Amniotic stem cell (primary cell): ENCODE measurements around the gene ATRNL1.

Experiments used
- DNase-seq: peaks from one replicate; lab custom pipeline; 2025; lab: John Stamatoyannopoulos, UW

The ATRNL1 gene

DNA sequence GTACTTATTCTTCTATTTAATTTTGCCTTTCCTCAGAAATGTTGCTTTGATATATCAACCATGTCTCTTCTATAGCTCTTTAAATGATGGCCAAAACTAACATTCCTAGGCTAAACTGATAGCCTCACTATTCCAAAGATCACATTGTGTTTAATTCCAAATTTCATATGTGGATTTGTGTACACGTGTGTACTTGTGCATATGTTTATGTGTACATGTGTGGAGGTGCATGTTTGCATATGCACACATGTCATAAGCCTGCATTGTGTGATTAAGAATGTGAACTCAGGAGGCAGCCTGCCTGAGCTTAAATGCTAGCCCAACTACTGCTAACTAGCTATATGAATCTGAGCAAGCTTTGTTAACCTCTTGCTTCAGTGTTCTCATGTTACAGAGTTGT, 753.4 kb downstream of the ATRNL1 start:
- DNase-seq, result no peak

DNA sequence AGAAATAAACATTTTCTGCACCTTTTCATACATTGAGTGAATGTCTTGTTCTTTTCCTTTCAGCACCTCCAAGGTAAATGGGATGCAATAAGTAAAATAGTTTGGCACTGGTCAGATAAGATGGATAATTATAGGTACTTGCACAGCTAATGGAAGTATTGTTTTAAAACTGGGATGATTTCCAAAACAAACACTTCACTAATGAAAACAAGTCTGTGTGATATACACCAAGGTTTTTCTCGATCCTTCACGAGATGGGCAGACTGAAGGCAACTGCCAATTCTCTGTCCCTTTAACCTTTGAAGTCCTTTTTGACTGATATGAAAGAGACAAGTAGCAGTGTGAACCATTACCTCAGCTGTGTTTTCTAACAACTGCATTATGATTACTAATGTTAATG, 756.0 kb downstream of the ATRNL1 start:
- no peak for DNase-seq

DNA sequence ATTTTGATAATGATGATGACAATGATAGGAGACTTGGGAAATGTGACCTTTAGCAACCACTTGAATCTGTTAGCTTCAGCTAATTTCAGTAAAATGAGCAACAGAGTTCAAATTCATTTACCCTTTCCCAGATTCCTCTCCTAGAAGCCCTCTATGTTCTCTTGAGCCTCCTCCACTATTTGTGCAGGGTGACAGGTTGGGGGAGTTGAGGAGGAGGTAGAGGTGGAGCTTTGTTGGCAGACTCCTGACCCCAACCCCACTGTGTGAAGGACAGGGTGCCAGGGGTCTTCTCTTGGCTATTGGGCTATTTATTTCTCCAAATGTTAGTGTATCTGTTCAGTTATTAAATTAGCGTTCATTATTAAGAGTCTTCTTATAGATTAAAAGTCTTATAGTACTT, 757.5 kb downstream of the ATRNL1 start:
- no peak for DNase-seq

DNA sequence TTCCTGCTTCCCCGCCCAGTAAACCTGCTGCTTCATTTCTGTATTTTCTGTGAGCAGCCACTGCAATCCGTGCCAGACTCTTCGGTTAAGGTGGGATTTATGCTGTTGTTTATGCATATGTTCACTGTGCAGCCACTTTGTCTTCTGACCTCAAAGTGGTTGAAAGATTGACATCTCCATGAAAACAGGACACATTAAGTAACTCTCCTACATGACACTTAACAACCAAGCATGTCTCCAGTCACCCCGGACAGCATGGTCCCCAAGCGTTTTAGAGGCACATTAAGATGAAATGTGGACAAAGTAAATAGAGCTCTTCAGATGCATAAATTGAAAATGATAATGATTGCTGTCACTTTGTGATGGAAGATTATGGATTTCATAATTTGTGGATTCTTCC, 758.5 kb downstream of the ATRNL1 start:
- no peak for DNase-seq

DNA sequence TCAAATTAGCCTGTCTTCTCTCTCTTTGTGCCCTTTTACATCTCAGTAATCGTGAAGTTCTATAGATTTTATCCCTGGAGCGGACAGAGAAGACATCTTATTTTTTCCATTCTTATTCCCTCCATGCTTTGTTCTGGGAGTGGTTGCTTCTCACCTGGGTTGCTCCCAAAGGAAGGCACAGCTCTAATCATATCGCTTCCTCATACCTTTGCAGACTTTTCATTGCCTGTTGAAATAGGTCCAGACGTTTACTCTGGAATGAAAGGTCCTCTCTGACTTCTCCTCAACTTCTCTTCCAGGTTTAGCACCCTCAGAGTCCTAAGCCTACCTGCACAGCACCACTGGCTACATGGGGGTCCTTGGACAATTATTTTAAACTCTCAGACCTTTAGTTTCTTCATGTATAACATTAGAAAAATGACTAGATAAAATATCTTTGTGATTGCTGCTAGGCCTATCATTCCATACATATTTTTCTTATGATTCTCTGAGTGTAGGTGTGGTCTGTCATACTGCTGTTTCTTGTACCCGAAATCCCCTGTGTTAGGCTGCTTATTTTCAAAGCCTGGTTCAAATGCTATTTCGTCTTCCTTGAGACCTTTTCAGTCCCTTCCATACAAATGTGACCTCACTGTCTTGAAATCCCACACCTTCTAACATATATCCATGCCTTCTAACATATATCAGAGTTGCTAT, 761.7 kb downstream of the ATRNL1 start:
- DNase-seq, result no peak

DNA sequence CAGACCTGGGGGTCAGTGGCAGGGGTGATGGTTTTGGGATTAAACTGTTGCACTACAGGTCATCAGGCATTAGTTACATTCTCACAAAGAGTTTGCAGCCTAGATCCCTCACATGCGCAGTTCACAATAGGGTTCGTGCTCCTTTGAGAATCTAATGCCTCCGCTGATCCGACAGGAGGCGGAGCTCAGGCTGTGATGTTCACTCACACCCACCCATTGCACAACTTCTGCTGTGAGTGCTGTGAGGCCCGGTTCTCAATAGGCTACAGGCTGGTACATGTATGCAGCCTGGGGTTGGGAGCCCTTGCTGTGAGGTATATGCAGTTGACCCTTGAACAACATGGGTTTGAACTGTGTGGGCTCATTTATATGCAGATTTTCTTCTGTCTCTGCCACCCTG, 763.4 kb downstream of the ATRNL1 start:
- no peak for DNase-seq

DNA sequence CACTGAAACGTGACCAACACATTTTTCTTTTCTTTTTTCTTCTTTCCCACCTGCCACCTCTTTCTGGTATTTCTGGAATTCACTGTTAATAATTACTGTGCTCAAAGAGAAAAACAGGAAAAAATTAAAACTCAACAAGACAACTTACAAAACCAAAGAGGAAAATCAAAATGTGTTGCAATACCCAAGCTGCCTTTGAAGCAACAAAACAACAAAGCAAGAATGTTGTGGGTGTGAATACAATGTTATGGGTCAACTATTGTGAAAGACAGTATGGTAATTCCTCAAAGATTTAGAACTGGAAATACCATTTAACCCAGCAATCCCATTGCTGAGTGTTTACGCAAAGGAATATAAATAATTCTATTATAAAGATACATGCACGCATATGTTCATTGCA, 764.7 kb downstream of the ATRNL1 start:
- DNase-seq, result no peak

DNA sequence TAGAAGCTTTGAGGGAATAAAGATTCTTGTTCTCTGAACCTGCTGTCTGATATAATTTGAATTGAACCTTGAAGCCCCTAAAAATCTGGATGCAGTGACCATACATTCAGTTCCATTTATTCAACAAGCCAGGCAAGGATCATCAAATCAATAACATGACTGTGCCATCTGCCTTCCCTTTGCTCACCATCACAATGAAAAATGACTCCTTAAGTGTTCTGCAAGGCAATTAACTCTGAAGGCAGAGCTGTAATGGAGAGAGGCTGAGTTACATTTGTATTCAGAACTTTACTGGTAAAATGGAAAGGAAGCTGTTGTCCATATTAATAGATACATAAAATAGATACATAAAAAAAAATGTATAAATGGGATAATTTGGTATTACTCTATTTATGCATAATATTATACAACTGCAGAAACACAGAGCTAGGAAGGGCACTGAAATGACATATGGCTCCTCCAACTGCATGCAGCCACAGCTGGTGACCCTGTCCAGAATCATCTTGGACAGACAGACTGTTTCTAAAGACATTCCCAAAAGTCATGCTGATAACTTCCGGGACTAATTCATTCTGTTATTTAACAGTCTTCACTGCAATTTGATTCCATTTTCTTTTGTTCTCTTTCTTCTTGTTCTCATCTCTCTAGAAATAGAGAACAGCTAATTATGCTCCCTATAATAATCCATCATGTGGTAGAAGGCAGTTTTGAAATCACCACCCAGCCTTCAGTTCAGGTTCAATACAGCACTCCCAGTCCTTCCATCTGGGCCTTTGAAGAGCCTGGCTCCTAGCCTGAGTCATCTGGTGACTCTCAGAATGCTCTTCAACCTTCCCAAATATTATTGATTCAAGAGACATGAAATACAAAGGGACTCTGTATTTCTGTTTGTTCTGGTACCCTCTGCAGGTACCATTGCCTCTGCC, 767.3 kb downstream of the ATRNL1 start:
- DNase-seq, result no peak

DNA sequence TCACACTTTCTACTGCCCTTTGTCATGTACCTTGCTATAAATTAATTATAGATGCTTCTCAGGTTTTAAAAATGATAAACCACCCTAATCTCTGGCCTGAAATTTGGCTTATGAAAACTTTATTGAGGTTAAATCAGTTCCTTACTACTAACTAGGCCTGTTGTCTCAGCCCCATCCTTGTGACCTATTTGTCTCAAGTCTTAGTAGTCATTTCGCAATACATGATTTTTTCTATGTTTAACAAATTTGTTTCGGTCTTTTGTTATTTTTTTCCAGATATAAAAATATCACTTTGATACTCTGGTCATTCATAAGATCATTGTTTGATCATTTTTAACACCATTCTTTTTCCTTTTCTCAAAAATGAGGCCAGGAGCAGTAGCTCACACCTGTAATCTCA, 768.3 kb downstream of the ATRNL1 start:
- no peak for DNase-seq

DNA sequence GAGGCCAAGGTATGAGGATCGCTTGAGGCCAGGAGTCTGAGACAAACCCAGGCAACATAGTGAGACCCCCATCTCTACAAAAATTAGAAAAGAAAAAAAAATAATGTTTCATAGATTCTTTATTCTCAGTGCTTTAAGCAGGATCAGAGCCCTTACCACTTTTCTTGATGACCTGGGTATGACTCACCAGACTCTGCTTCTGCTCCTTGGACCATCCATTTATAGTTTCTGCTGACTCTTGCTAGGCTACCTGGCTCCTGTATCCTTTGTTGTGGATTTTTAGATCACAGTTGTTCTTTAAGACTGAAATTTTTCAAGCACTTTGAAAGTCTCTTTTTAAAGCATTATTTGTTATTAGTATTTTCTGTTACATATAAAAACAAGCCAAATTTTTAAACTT, 768.7 kb downstream of the ATRNL1 start:
- no peak for DNase-seq

DNA sequence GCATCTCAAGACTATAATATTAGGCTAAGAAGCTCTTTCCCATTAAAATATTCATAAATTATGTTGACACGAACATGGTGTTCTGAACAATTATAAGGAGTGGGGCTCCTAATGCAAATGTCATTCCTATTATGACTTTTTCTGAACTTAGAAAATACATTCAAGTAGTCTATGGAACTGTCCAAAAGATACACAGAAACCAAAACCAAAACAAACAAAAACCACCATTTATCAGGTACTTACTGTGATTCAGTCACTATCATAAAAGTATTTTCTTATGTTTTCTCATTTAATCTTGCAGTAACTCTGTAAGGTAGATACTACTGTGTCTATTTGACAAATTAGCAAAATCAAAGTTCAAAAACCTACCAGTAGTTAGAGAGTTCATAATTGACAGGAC, 773.0 kb downstream of the ATRNL1 start:
- no peak for DNase-seq

DNA sequence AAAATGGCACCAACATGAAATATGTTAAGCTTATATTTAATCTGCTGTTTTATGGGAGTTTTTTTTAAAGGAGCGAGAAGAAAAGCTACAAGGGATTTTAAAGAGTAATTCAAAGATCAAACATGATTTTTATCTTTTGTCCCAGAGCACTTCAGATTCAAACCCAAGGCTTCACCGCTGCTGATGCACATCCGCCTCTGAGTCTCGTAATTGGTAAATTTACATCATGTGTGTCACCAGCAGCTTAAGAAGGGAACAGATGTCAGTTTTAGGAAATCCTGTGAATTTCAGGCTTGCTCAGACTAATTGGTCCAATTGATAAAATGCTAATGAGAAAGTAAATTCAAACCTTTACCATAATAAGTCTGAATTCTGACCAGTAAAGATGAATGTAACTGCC, 773.5 kb downstream of the ATRNL1 start:
- DNase-seq, result no peak

DNA sequence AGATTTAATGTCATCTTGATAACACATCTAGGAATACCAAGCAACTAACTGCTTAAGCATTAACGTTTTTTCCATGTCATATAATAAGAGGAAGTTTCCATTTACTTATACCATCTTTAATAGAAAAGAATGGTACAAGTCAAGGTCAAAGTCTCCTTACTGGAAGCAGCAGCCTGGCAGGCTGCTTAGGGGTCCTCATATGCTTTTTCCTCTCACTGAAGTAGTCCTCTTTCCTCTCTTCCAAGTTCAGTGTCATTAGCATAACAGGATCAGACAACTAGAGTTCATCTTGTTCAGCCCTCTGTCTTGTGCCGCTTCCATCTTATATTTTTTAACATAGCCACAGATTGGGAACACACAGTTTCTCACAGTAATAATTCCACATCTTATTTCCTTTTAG, 774.1 kb downstream of the ATRNL1 start:
- DNase-seq, result no peak

DNA sequence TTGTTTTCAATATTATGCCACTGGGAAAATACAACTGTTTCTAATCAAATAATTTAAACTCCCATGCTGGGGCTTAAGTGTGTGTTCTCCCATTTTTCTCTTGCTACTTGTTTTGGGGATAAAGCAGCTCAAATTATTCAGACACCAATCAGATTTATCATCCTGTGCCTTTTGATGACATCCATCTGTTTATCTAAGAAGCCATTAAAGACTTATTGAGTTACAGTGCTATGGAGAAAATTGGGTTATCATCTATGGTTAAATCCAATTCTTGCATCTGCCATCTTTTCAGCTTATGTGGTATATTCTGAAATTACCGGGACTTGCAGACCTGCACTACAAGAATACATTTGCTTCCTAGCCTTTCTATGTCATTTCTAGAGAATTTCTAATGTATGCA, 778.7 kb downstream of the ATRNL1 start:
- DNase-seq, result no peak

DNA sequence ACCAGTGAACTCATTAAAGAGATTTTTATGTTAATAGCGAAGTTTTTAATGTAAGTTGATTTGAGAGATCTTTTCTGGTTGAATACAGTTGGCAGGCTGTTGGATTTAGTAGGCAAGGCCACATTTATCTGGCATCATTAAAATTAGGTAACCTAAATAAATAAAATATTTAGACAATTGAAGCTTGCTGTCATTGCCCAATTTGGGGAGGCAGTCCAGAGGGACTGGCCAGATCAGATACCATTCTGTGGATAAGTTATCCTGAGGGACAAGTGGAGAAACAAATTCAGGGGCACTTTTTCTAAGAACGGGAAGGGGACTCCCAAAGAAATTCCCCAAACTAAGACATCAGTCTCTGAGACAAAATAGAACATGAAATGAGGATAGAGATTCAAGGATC, 782.0 kb downstream of the ATRNL1 start:
- DNase-seq, result no peak

DNA sequence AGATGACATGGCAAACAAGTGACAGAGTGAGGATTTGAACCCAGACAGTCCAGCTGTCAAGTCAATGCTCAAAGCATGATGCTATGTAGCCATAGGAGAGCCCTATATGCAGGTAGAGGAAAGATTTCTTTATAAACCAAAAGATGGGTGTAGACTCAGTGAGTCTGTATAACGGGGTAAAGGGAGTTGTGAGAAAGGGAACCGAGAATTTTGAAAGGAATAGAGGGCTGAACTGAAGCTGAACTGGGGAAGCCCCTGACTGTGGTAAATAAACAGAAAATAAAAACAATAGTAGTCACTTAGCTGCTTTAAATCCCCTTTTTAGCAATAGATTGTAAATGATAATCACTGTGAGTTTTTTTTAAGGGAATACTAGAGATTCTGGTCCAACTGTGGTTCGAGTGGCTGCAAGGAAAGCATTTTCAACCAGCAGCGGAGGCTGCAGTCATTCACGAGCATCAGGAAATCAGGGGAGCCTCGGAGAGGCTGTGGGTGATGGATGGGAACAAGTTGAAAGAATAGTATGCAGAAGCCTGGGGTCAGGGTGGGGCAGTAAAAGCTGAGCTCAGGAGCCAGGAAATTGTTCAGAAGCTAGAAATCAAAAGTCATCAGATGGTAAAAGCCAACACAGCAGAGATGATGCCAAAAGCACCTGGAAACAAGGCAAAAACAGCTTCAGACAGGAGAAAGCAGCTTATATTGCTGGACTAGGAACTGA, 786.4 kb downstream of the ATRNL1 start:
- no peak for DNase-seq

DNA sequence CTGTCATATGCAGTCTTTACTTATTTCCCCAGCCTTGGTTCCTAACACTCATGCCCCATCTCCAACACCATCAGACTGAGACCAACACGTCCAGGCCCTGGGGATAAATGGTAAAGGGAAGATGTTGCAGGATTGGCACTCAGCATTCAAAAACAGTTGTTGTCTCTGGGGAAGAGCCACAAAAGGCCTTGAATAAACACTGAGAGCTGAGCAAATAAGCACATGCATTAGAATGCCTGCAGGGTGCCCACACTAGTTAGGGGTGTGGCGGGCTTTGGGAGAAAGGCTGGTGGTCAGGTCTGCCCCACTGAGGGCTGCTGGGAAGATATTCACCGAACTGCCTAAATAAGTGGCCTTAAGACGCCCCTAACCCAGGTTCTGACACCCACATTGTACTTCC, 788.9 kb downstream of the ATRNL1 start:
- DNase-seq, result no peak

DNA sequence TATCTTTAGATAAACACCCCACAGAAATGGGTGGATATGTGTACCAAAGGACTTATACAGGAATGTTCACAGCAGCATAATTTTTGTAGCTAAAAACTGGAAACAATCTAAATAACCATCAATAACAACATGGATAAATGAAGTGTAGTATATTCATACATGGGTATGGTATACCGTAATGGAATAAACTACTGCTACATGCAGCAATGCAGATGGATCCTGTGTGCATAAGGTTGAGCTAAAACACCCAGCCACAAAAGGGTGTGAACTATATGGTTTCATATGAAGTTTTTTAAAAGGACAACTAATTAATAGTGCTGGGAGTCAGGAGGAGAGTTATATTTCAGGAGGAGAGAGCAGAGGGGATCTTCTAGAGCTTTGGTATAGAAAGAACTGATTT, 790.2 kb downstream of the ATRNL1 start:
- DNase-seq, result no peak

DNA sequence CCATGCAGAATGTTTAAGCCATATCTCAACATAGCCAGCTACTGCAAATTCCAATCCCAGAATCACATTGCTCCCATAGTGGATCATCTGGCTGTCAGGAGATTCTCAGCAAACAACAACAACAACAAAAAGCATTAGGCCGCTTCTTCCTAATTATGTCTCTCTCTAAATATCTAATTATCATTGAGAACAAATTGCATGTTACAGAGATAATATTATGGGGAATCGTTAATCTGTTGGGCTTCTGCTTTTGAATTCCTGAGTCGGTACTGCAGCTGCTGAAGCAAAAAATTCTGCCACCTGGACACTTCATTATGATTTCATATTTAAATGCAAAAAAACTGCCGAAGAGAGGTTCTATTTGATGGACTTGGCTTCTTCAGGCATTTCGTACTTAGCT, 791.2 kb downstream of the ATRNL1 start:
- no peak for DNase-seq

DNA sequence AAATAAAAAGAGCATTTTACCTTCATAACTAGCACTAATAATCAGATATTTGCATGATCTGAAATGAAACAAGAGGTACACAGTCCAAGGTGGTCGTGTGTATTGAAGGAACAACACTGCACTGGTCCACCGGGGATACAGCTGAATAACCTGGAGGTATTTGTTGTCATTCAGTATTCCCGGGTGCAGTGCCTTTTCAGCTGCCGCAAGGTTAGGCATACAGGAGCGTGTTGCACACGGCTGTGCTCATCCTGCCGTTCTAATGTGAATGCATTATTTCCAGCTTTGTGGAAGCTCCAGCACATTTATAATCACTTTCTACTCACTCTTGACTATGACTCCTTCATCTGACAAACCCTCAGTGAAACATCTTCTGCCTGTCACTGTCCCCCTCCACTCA, 802.0 kb downstream of the ATRNL1 start:
- no peak for DNase-seq

DNA sequence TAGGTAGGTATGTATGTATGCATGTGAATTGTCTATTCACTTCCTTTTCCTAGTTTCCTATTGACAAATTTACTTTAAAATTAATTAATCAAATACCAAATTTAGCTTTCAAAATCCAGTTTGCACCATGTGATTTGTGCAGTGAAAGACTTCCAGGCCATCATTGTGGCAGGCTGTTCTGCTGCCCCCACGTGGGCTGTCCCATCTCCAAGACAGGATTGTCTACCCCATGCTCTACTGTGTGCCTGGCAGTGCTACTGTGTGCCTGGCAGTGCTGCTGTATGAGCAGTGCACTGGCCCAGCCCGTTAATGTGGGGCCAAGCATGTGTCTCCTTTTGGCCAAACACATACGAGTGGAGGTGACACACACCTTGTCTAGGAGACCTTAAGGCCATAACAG, 805.1 kb downstream of the ATRNL1 start:
- DNase-seq, result no peak

DNA sequence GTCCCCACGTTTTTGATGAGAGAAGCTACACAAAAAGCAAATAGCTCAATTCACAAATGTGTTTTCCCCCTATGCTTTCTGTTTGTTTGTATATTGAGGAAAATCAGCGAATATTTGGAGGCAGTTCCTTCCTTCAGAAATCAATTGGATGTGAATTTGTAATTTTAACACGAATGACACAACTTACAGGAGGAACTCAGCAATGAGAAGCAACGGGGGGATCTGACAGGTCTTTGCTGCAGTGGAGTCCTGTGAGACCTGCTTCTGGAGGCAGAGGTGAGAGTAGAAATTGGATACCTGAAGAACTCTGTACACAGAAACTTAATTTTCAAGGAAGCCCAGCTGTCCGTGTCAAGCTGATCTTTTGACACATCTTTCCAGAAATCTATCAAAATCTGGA, 809.4 kb downstream of the ATRNL1 start:
- DNase-seq, result no peak

DNA sequence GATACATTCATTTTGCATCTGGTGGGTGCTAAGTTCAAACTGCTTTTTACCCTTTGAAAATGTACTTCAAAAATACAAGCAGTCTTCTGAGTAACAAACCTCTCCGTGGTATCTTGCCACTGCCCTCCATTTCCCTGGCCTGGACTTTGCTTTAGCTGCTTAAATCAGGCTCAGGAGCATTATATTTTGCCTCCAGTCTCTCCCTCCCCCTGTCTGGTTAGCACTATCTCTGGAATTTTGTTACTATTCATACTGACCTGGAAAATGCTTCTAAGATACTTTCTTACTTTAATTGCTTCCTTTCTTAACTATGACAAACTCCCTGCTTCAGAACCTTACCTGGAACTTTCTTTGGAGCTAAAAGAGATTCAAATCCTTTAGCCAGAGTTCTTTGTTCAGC, 810.0 kb downstream of the ATRNL1 start:
- no peak for DNase-seq
